ENCODE results near the gene PSRC1. TPM values are rescaled to one million over a fixed set of nuclear protein-coding genes. Genes with fewer than 3 reads are reported as not detected.

The PSRC1 gene
- total and polyA plus RNA-seq, 2 experiments from 2014 or later, result 55.0 to 61.1 TPM

- no peak for ATAC-seq
- Histone ChIP-seq H3K36me3 (ENCODE audit: insufficient read depth) (no peaks in the 10 kb centered on the region; the same call in 1 of the 2 replicates), H2AFZ (no peak overlapping the region), H3K27ac (ENCODE audit: low read depth) (no peak overlapping the region), H3K4me3 (no peak overlapping the region), H3K4me1 (ENCODE audit: insufficient read depth) (peaks cover 43% of the 10 kb centered on the region), H3K27me3 (ENCODE audit: insufficient read depth) (peaks cover 5% of the 10 kb centered on the region; the same call in 1 of the 2 replicates), H3K9me2 (ENCODE audit: insufficient read depth) (no peaks in the 10 kb centered on the region), H3K4me2 (no peak overlapping the region), H3F3A (replicated peaks; ENCODE audit: low read depth) (peaks cover 26% of the 10 kb centered on the region), H4K20me1 (replicated peaks; ENCODE audit: insufficient read depth) (no peaks in the 10 kb centered on the region), H3K79me2 (replicated peaks; ENCODE audit: insufficient read depth) (no peaks in the 10 kb centered on the region)
- Mint-ChIP-seq H3K9me3 (no peaks in the 10 kb centered on the region; the same call in none of the 3 replicates), H3K27me3 (ENCODE audit: insufficient read depth, low read depth, poor library complexity) (peaks cover 20% of the 10 kb centered on the region), H3K27ac (no peak overlapping the region), H3K4me3 (no peak overlapping the region), H3K36me3 (ENCODE audit: low read depth) (peaks cover 9% of the 10 kb centered on the region), H3K4me1 (peaks cover 43% of the 10 kb centered on the region)
- TF ChIP-seq, protein P1, sequence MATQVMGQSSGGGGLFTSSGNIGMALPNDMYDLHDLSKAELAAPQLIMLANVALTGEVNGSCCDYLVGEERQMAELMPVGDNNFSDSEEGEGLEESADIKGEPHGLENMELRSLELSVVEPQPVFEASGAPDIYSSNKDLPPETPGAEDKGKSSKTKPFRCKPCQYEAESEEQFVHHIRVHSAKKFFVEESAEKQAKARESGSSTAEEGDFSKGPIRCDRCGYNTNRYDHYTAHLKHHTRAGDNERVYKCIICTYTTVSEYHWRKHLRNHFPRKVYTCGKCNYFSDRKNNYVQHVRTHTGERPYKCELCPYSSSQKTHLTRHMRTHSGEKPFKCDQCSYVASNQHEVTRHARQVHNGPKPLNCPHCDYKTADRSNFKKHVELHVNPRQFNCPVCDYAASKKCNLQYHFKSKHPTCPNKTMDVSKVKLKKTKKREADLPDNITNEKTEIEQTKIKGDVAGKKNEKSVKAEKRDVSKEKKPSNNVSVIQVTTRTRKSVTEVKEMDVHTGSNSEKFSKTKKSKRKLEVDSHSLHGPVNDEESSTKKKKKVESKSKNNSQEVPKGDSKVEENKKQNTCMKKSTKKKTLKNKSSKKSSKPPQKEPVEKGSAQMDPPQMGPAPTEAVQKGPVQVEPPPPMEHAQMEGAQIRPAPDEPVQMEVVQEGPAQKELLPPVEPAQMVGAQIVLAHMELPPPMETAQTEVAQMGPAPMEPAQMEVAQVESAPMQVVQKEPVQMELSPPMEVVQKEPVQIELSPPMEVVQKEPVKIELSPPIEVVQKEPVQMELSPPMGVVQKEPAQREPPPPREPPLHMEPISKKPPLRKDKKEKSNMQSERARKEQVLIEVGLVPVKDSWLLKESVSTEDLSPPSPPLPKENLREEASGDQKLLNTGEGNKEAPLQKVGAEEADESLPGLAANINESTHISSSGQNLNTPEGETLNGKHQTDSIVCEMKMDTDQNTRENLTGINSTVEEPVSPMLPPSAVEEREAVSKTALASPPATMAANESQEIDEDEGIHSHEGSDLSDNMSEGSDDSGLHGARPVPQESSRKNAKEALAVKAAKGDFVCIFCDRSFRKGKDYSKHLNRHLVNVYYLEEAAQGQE (IDR thresholded peaks at IDR 0.05; ENCODE audit: unreplicated experiment), result no peak
- TF ChIP-seq ZNF114 (CRISPR knock-in tag; IDR thresholded peaks at IDR 0.05), result no peak
- TF ChIP-seq JUNB (IDR thresholded peaks at IDR 0.05; ENCODE audit: unreplicated experiment), result no peak
- no peak for TF ChIP-seq ZNF462 (CRISPR knock-in tag; IDR thresholded peaks at IDR 0.05)
- TF ChIP-seq, protein P2, sequence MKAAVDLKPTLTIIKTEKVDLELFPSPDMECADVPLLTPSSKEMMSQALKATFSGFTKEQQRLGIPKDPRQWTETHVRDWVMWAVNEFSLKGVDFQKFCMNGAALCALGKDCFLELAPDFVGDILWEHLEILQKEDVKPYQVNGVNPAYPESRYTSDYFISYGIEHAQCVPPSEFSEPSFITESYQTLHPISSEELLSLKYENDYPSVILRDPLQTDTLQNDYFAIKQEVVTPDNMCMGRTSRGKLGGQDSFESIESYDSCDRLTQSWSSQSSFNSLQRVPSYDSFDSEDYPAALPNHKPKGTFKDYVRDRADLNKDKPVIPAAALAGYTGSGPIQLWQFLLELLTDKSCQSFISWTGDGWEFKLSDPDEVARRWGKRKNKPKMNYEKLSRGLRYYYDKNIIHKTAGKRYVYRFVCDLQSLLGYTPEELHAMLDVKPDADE (IDR thresholded peaks at IDR 0.05), result no peak
- TF ChIP-seq NANOG (IDR thresholded peaks at IDR 0.05; ENCODE audit: borderline replicate concordance), result no peak
- TF ChIP-seq STAT1 (IDR thresholded peaks at IDR 0.05; ENCODE audit: unreplicated experiment), result no peak
- TF ChIP-seq ZNF331 (CRISPR knock-in tag; IDR thresholded peaks at IDR 0.05; ENCODE audit: low read depth), result no peak
- no peak for TF ChIP-seq EZH2 (IDR thresholded peaks at IDR 0.05; ENCODE audit: low read depth, unreplicated experiment)
- TF ChIP-seq CREB1 (CRISPR knock-in tag; IDR thresholded peaks at IDR 0.05; ENCODE audit: low read depth), result no peak
- no peak for TF ChIP-seq EZH2phosphoT487 (IDR thresholded peaks at IDR 0.05; ENCODE audit: unreplicated experiment)
- no peak for TF ChIP-seq POLR2AphosphoS5 (IDR thresholded peaks at IDR 0.05; ENCODE audit: low read depth)
- TF ChIP-seq, protein P3, sequence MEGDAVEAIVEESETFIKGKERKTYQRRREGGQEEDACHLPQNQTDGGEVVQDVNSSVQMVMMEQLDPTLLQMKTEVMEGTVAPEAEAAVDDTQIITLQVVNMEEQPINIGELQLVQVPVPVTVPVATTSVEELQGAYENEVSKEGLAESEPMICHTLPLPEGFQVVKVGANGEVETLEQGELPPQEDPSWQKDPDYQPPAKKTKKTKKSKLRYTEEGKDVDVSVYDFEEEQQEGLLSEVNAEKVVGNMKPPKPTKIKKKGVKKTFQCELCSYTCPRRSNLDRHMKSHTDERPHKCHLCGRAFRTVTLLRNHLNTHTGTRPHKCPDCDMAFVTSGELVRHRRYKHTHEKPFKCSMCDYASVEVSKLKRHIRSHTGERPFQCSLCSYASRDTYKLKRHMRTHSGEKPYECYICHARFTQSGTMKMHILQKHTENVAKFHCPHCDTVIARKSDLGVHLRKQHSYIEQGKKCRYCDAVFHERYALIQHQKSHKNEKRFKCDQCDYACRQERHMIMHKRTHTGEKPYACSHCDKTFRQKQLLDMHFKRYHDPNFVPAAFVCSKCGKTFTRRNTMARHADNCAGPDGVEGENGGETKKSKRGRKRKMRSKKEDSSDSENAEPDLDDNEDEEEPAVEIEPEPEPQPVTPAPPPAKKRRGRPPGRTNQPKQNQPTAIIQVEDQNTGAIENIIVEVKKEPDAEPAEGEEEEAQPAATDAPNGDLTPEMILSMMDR (conservative IDR thresholded peaks at IDR 0.05; ENCODE audit: low read depth in 2 of 2), result no peak
- no peak for DNase-seq (ENCODE audit: low spot score)
Observed at GRCh38 chr1:109243221-109243620, 39.7 kb downstream of the PSRC1 start.

All from GM23338 (cell line).